Measurements from ENCODE around the gene LMO7.

Gene LMO7

DNA sequence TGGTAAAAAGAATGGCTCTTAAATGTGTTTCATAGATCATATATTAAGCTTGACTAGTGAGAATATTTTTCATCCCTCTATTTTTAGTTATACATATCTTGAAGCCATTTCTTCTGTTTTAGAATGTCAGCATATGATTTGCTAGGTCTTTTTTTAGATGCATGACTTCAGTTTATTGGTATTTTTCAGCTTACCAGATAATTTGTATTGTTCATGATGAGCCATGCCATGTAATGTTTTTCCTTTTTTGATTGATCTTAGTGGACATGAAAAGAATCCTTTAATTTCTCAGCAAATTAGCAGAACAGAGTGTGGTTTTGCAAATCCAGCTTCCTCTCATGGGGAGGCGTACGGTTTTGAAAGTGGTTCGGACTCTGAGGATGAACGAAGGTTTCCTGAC lies 168.5 kb downstream of the LMO7 start:
- DNase-seq = no peak

DNA sequence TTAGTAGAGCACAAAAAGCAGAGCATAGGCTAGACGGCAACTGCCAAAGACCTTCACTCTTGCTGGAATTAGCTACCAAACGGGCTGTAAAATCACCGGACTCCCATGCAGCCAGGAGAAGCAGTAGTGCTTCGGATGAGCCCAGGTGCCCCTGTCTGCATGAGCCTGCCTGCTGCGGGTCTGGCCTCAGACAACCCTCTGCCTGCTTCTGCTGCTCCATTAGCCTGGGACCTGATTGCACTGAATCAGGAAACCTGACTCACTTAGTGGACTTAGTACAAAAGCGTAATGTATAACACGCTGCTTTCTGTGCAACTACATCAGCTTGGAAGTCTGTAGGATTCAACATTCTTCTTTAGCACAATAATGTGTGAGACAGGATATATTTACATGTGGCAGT lies 170.0 kb downstream of the LMO7 start:
- DNase-seq = no peak

DNA sequence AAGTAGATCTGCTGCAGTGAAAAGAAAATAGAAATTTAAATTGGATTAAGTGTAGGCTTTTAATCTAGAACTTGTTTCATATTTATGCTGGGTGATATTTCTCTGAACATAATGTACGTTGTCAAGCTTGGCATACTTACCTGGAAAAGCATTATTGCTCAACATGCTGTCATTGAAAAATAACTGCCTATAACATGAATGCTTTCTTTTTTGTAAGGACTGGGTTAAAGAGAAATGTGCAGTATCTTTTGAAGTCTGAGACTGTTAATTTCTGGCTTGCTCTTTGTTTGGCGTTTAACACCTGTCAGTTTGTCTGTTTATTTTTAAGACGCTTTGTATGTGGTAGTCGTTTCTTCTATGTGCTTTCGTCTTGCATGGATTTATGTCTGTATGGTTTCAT lies 175.2 kb downstream of the LMO7 start:
- no peak for DNase-seq

DNA sequence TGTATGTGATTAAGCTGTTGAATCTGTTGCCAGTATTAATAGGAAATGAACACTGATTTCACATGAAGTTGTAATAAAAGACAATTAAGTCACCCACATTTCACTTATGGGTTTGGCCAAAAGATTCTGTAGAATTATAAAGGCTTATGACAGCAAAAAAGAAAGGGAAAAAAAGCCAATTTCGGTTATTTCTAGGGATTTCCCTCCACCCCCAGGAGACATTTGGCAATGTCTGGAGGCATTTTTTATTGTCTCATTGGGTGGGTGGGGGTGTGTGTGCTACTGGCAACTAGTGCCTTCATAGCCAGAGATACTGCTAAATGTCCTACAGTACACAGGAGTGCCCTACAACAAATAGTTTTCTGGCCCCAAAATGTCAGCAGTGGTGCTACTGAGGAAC lies 175.7 kb downstream of the LMO7 start:
- DNase-seq = no peak

DNA sequence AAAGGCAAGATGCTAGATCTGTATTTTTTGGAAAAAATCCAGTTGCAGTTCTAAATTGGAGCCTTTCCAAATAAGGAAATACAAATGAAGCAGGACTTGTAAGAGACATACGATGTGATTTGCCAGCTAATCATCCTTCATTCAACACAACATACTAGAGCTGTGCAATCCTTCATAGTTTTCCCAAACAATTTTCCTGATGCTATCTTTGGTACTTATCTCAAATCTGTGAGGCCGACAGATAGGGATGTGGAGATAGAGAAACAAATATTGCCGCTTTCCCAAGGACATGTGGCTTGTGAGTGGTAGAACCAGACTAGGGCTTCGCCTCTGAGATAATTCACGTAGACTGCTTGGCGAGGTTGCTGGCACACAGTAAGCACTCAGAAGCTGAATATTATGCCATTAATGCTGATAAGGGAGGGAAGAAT lies 176.6 kb downstream of the LMO7 start:
- no peak for DNase-seq

DNA sequence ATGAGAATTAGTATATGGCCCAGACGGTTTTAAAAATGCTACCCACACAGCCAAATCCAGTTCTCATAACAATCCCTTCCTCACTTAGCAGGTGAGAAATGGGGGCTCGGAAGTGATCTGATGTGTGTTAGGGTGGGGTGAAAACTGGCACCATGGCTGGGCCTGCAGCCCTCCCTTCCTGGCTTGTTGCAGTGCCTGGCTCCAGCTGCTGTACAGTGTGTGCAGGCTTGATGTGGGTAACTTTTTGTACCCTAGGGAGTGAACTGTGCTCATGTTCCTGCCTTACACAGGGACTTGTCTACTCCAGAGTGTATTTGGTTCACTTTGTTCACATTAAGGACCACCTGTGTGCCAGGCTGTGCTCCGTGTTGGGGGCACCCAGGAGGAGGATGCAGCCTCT lies 177.2 kb downstream of the LMO7 start:
- no peak for DNase-seq

DNA sequence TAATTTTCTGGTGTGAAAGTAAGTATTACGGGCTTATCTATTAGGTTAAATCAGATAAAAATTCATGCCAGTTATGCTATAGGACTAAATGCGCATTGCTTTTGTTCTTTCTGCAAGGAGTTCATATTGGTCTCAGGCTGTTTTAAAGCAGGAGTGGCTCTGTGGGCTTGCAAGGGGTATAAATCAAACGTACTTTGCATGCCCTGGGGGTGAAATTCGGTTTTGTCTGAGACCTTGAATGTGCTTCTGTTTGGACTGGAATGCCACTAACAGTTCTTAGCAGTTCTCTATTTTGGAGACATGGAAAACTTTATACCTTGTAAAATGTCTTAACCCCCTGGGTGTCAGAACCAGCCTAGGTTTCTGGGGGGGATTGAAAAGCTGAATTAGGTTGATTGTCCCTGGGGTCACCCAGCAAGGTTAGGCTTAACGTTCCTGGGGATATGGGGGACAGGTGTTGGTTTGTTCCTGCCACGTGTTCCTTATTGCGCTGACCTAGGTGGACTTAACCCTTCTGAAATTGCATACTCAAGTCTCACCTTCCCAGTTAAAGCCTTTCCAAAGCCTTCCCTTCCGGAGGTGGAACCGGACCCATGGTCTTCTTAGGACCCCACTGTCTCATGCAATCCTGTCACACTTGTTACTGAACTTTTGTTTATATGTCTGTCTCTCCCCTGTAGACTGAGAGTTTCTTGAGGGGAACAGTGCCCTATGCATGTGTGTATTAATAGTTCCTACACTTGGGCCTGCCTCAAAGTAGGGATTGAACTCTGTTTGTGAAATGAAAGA lies 182.2 kb downstream of the LMO7 start:
- DNase-seq = no peak

GRCh38 chr13:75818968-75819225 lies 182.8 kb downstream of the LMO7 start:
- DNase-seq = no peak

DNA sequence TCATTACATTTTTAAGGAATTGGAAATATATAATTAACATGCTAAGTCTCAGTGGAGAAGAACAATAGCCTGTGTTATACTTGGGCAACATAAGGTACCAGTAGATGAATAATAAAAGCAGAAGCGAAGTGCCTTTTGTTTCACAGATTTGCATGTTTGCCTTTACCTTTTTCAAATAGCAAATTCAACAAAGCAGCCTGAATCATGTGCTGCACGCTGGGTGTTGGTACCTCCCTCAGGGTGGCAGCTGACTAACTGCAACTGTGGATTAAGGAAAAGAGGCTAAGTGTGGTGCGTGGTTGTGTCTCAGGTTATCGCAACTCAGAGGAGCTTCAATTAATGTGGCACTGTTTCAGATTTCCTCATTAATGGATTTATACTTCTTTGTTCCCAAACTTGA lies 189.0 kb downstream of the LMO7 start:
- DNase-seq = no peak

DNA sequence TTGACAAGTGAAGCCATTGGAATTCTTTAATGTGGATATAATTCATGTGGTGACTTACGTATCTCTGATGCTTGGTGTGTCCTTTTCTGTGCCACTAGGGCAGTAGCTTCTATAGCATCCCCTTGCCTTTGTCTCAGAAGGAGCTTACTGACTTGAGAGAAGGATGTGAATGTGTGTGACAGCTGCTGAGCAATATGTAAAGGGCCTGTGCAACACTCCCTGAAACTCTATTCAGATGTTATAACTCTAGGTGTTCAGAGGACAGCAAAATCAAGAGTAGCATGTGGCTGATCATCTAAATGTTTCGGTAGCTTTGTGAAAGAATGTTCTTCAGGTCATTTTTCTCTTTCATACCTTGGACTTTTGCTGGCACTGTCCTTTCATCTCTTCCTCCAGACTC lies 189.5 kb downstream of the LMO7 start:
- DNase-seq = no peak

- no peak for DNase-seq
Measured at GRCh38 chr13:75826391-75826790, 190.3 kb downstream of the LMO7 start.

DNA sequence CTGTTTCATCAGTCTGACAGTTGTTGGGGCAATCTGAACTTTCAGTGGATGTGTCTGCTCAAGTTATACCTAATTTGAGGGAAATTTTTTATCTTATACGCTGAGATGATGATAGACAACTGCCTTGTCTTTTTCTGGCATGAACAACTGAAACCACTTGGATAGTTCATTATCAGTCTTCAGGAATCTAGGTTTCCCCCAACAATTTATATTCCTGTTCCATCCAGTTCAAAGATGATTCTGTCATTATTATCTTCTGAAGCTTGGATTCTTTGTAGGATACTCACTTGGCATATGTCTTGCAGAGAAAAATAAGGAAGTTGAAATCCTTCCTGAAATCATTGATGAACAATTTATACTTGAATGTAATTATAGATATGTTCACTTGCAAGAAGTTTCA lies 193.7 kb downstream of the LMO7 start:
- no peak for DNase-seq

DNA sequence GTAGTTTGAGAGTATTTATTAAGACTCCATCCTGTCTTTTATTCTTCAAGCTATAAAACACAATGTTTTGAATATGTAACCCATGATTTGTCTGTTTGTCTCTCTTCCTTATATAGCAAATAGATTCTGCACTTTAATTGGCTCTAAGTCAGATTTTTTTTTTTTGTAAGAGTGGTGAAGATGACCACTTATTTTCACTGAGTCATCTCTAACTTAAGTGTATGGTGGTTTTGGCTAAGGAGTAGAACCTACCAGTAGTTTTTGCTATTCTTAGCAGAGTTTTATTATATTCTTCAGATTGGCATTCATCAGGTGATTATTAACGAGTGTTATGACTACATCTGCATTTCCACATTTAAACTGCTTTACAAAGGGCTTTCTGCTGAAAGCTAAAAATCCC lies 194.7 kb downstream of the LMO7 start:
- DNase-seq = no peak

DNA sequence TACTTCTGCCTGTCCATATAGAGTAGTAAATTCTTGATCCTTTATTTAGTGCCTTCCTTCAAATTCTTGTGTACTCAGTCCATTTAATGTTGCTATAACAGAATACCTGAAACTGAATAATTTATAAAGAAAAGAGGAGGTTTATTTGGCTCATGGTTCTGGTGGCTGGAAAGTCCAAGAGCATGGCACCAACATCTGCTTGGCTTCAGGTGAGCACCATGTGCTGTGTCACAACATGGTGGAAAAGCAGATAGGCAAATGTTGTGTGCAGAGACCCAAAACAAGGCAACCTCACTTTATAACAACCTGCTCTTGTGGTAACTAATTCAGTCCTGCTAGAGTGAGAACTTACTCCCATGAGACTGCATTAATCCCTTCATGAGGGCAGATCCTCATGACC lies 195.3 kb downstream of the LMO7 start:
- DNase-seq = no peak

- no peak for DNase-seq
Measured at GRCh38 chr13:75832812-75833211, 196.7 kb downstream of the LMO7 start.

DNA sequence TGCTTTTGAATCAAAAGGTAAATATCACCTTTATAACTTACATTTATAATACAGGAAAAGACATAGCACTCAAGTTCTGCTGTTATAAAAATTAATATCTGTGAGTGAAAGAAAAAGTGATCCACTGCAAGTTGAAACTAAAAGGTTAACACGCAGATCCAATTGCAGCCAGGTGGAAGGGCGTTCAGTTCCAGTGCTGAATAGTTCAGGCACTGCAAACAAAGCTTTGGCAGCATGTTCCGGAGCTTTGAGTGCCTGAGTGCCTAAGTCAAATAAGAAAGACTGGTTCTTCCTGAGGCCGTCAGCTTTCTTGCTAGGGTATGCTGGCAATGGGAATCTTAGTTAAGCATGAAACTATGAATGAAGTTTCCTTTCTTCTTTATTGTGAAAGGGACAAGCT lies 200.3 kb downstream of the LMO7 start:
- no peak for DNase-seq

- DNase-seq = no peak
Measured at GRCh38 chr13:75838366-75839005, 202.4 kb downstream of the LMO7 start.

DNA sequence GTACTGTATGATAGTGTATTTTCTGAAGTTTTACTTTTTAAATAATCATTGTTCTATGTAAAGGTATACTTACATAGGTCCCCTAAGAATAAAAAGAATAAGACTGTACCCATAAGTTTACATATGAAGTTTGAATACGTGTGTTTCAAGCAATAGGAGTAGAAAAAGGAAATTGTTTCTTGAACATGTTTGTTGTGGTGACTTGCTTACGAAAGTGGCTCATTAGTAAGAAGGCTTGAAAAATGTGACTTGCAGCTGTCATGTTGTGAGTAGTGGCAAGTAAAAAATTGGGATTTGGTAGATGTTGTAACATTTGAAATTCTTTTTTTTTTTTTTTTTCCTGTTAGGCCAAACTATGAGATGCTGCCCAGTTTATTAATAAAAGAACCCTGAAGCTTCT lies 203.3 kb downstream of the LMO7 start:
- DNase-seq = no peak

DNA sequence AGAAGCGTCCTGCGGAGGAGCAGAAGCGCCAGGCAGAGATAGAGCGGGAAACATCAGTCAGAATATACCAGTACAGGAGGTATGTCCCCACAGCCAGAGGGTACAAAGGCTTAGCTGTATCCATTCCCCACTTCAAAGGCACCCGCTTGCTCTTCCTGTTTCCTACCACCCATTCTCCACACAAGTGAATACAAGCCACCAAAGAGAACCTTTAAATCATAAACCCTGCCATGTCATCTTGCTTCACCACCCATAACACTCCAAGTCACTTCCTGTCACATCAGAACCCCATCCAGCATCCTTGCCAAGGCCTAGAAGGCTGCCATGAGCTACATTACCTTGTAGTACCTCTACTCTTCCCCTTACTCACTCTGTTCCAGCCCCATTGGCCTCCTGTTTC lies 205.8 kb downstream of the LMO7 start:
- no peak for DNase-seq

DNA sequence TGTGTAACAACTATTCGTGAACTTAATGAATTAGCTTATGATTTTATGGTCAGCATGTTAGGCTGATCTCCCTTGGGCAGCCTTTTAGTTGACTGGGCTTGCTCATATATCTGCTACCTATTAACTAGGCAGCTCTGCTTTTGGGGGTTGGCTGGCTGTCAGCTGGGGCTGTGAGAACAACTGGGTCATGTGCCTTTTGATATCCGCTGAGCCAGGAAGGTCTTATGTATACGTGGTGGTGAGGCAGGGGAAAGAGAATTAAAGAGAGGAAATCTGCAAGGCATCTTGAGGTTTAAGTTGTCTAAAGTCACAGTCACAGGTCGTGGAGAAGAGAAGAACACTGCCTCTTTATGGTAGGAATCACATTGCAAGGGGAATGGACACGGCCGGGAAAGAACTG lies 206.9 kb downstream of the LMO7 start:
- DNase-seq = no peak

GRCh38 chr13:75843991-75844390 lies 207.9 kb downstream of the LMO7 start:
- no peak for DNase-seq

DNA sequence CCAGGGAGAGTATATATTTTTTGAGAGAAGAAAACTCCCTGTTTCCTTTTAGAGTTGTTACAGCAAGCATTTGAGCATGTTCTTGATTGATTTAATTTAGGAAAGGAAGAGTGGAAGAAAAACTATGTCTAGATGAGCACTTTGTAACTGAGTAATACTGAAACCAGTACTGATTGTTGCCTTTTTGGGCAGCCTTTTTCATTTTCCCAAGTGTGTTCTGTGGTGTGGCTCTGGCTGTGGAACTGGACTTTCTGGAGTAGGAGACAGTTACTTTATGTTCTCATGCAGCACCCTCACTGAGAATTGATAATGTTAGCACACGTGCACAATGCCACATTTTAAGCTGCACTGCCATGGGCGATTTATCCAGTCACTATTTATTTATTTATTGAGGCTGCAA lies 211.5 kb downstream of the LMO7 start:
- no peak for DNase-seq

- DNase-seq = peak; percentile 3
Measured at GRCh38 chr13:75850916-75851315, 214.8 kb downstream of the LMO7 start.

DNA sequence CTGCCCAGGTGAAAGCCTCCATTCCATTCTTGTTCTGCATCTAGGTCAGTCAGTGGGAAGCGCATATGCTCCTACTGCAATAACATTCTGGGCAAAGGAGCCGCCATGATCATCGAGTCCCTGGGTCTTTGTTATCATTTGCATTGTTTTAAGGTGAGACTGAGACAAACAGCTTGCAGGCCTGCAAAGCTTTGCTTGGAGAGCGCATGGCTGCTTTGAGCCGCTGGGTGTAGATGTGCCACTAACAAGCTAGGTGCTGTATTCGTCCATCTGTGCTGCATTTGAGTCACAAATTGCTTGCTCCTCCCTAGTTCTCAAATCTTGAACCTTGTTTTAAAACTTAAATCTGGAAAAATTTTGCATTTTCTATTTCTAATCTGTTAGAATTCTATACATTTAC lies 219.1 kb downstream of the LMO7 start:
- no peak for DNase-seq

GRCh38 chr13:75855847-75856246 lies 219.7 kb downstream of the LMO7 start:
- no peak for DNase-seq
